HG02623 (cell line): ENCODE results near the gene MBD3L2.
"Not testable (repeated sequence)": the region's sequence is repeated elsewhere in the genome, so short reads cannot be mapped to it uniquely, and the experiment has no call there.

Experiments used
- ATAC-seq: cut with Tn5 transposase; IDR thresholded peaks from one replicate; pipeline ENCODE4 v1.9.1; 2021; ENCODE audit warnings: moderate library complexity; ENCODE audit not compliant: unreplicated experiment

MBD3L2 gene

DNA sequence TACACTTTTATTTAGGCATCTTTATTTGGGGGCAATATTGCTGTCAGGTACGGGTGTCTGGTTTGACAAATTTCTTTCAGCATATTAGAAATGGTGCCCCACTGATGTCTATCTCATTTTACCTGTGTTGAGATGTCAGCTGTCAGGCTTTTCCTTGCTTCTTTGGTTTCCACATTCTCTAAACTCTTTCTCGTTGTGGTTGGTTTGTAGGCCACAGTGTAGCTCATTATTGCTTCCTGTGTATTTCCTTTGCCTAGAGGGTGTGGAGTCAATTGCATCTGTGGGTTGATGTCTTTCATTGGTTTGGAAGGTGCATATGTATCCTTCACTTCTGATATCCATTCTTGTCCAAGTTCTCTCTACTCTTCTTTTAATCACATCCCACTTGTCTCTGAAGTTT is 10.9 kb downstream of the MBD3L2 start:
- not testable (repeated sequence) for ATAC-seq

DNA sequence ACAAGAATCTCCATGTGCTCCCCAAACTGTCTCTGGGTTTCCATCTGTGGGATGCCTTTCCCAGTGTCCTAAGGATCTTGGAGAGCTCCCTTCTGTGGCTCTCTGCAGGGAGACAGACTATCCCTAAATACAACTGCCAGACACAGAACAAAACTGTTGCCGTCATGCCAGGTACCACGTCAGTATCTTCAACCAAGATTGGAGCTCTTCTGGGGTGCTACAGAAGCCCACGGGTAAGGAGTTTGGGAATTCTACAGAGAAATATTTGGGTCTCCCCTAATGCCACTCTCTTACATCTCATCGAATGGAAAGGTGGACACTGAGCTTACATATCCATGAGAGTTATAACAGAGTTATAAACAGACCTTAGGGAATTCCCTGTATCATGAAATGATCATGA is 14.2 kb downstream of the MBD3L2 start:
- no peak for ATAC-seq

DNA sequence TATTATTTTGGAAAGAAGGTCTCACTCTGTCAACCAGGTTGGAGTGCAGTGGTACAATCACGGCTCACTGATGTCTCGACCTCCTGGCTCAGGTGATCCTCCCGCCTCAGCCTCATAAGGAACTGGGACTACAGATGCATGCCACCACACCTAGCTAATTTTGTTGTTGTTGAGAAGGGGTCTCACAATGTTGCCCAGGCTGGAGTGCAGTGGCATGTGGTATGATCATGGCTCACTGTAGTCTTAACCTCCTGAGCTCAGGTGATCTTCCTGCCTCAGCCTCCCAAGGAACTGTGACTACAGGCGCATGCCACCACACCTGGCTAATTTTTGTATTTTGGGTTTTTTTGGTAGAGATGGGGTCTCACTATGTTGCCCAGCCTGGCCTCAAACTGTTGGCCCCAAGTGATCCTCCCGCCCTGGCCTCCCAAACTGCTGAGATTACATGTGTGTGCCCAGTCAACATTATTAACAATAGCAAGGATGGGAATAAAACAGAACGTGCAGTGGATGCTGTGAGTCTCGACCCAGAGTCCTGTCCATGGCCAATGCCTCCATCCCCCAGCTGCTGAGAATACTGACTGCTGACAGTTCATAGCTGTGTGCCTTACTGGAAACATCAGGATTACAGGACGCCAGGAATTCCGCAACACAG is 14.8 kb downstream of the MBD3L2 start:
- no peak for ATAC-seq

DNA sequence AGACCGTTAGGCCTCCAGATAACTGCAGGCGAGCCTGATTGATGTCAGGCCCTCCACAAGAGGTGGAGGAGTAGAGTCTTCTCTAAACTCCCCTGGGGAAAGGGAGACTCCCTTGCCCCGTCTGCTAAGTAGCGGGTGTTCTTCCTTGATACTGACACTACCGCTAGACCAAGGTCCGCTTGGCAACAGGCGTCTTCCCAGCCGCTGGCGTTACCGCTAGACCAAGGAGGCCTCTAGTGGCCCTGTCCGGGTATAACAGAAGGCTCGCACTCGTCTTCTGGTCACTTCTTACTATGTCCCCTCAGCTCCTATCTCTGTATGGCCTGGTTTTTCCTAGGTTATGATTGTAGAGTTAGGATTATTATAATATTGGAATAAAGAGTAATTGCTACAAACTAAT is 18.0 kb downstream of the MBD3L2 start:
- ATAC-seq: not testable (repeated sequence)

DNA sequence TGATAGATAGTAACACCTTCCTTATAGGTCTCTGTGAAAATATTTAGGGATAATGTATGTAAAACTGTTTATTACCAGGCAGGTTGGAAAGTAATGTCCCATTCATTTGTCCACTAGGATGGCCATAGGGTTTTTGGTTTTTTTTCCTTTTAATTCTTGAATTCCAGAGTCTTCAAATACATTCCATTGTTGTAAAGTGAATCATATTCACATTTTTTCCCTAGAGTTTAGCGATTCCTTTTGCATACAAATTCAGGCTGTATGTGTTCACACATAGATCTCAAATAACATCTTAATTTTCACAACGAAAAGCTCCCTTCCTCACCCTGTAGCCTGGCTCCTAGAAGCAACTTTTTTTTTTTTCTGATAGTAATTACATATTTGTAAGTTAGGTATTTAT is 18.6 kb downstream of the MBD3L2 start:
- ATAC-seq: no peak

DNA sequence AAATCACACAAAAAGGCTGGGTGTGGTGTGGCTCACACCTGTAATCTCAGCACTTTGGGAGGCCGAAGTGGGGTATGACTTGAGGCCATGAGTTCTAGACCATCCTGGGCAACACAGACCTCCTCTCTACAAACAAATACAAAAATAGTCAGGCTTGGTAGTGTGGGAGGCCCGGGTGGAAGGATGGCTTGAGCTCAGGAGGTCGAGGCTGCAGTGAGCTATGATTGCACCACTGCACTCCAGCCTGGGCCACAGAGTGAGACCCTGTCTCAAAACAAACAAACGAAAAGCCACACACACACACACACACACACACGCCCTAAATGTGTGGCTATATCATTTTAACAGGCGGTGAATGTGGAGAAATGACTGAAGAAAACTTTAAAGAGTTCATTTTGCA is 19.5 kb downstream of the MBD3L2 start:
- no peak for ATAC-seq

DNA sequence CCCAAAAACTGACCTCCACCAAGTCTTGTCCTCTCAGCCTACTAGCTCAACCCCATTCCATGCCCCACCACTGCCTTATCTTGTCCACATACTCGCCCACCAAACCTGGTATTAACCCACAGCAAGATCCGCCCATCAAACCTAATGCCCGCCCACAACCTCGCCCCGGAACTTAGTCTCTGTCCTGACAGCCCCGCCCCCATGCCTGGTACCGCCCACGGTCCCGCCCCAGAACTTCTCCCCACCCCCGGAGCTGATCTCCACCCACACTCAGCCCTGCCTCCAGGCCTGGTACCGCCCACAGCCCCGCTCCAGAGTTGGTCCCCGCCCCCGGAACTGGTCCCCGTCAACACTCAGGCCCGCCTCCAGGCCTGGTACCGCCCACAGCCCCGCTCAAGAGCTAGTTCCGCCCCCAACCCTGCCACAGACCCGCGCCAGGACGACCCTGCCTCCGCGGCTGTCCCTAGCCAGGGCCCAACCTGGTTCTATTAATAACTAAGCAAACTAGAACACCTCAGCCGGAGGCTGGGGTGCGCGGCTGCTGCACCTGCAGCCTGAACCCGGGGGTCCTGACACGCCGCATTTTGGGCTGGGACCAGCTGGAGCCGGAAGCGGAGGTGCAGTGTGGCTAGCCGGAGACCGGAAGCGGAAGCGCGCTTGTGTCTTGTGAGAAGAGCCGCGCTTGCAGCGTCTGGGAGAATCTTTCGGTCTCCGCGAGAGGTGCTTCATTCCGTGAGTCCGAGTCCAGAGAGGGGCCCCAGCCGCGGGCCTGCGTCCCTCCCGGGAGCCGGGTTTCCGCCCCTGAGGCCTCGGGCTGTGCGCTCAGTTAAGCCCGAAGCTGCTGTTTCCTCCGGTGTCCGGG is 20.2 kb downstream of the MBD3L2 start, which contains the start of gene ZNF557:
Gene ZNF557 (plus strand): TSS at position 662 of the 862 bp plus-strand sequence. CDS start 5,372 bp downstream, outside the sequence.
- ATAC-seq: peak; percentile 84

DNA sequence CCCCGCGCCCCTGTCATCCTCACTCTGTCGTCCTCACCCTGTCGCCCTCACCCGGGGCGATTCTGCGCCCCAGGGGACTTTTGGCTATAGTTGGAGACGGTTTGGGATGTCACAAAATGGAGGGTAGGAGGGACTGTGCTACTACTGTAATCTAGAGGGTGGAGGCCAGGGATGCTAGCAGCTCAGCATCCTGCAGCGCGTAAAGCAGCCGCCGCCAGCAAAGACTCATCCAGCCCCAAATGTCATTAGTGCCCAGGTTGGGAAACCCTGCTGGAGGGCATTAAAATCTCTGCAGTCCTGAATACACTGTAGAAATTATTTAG is 20.7 kb downstream of the MBD3L2 start:
- peak; percentile 22 for ATAC-seq

DNA sequence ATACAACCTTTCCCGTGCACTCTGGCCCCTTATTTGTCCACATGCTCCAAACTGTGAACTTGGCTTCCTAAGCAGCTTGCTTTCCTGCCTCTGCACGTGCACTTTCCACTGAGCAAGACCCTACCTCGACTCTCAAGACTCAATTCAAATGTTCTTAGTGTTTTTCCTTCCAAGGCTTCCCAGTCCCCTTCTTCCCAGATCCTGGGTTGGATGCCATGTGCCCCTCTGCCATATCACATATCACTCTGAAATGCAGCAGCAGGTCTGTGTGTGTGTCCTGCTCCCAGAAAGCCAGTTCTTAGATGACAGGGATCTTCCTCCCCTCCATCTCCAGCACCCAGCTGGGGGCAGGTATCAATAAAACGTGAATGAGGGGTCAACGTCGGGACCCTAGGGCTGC is 23.4 kb downstream of the MBD3L2 start:
- no peak for ATAC-seq

DNA sequence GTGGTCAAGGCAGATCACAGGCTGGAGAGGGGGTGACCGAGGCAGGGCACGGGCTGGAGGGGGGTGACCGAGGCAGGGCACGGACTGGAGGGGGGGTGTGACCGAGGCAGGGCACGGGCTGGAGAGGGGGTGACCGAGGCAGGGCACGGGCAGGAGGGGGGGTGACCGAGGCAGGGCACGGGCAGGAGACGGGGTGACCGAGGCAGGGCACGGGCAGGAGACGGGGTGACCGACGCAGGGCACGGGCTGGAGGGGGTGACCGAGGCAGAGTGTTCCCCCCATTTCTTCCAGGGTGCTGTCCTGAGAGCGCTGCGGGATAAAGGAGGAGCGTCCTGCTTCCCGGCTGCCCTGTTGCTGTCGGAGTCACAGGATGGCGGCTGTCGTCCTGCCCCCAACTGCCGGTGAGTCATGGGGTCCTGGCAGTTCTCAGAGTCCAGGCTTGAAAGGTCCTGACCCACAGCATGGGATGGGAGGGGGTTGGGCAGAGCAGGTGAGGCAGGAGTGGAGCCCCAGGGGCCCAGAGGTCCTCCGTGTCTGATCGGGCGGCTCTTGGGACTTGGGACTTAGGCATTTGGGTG is 25.7 kb downstream of the MBD3L2 start:
- no peak for ATAC-seq

DNA sequence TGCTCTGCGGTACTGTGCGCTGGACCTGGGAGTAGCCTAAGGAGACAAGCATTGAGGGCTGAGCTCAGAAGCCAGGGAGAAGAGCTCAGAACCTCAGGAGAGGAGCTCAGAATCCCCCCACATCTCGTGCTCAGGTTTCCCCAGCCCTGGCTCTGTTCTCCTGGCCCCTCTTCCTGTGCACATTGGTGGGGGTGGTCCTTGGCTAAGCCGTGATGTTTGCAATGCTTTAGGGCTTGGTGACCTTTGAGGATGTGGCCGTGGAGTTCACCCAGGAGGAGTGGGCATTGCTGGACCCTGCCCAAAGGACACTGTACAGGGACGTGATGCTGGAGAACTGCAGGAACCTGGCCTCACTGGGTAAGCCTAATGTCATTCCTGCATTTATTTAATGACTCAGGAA is 27.0 kb downstream of the MBD3L2 start:
- no peak for ATAC-seq

DNA sequence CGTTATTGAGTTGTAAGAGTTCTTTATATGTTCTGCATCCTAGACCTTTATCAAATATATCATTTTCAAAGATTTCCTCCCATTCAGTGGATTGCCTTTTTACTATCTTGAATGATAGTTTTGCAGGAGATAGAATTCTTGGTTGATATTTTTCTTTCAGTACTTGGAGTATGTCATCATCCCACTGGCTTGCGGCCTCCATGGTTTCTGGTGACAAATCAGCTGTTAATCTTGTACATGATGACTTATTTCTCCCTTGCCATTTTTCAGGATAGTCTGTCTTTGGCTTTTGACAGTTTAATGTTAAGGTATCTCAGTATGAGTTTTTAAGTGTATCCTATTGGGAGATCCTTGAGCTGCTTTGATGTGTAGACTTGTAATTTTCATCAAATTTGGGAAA is 28.9 kb downstream of the MBD3L2 start:
- no peak for ATAC-seq

DNA sequence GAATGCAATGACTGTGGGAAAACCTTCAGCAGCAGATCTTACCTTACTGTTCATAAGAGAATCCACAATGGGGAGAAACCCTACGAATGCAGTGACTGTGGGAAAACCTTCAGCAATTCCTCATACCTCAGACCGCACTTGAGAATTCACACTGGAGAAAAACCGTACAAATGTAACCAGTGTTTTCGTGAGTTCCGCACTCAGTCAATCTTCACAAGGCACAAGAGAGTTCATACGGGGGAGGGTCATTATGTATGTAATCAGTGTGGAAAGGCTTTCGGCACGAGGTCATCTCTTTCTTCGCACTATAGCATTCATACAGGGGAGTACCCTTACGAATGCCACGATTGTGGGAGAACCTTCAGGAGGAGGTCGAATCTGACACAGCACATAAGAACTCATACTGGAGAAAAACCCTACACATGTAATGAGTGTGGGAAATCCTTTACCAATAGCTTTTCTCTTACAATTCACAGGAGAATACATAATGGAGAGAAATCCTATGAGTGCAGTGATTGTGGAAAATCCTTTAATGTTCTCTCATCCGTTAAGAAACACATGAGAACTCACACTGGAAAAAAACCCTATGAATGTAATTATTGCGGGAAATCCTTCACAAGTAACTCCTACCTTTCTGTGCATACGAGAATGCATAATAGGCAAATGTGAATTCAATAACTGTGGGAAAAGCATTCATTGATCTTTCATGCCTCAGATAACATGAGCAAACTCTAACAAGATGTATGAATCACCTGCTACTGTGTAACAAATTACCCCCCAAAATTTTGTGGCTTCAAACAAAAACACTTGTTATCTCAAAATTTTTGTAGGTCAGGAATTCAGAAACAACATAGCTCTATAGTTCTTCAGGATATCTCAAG is 34.2 kb downstream of the MBD3L2 start:
- no peak for ATAC-seq

DNA sequence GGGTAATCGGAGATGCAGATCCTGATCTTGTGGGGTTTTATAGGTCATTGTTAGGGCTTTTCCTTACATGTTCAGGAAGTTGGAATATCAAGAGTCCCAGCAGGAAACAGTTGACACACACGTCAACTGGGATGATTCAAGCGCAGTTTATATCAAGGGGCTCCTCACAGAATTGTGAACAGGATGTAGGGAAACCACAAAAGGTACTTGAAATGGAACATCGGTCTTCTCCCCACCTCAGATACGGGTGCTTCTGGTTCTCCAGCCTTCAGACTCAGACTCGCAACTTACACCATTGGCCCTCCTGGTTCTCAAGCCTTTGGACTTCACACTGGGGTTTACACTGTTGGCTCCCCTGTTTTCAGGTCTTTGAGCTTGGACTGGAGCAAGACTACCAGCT is 39.9 kb downstream of the MBD3L2 start:
- no peak for ATAC-seq

DNA sequence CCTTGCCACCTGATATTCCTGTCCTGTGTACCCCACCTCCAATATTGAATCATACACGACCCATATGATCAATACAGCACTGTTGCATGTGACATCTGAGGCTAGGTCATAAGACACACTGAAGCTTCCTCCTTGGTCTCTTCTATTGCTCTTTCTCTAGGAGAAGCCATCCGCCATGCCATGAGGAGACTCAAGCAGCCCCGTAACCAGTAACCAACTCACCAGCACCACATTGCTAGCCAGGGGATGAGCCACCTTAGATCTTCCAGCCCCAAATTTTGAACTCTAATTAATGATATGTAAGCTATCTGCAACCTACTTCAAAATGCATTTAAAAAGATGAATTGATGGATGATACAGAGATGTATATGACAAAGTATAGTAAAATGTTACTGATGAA is 49.0 kb downstream of the MBD3L2 start:
- ATAC-seq: no peak

DNA sequence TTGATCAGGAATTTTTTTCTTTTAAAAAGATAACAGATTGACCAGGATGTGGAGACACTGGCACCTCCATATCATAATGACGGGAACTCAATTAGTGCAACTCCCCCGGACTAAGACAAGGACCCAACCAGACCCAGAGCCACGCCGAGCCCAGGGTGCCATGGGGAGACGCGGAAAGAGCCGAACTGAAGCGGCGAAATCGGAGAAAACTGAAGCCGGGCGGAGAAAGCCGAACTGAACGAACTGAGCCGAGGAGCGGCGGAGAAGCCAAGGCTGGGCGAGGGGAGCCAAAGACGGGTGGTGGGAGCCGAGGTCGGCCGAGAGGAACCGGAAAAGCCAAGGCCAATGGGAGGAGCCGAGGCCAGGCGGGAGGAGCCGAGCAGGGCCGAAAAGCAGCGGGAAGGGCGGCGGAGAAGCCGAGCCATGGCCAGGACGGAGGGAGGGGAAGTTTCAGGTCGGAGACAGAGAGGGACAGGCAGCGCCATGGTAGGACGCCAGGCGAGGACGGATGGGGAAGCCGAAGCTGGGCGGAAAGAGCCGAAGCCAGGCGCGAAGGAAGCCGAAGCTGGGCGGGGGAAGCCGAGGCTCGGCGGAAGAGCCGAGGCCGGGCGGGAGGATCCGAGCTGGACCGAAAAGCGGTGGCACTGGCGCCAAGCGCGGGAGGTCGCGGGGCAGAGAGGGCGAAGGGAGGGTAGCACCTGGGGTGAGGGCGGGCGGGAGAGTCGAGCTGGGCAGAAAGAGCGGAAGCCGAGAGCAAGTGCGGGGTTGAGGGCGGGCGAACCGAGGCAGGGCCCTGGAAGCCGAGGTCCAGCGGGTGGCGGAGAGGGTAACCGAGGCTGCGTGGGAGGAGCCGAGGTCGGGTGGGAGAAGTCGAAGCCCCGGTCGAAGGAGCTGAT is 49.8 kb downstream of the MBD3L2 start:
- peak; percentile 81 for ATAC-seq

DNA sequence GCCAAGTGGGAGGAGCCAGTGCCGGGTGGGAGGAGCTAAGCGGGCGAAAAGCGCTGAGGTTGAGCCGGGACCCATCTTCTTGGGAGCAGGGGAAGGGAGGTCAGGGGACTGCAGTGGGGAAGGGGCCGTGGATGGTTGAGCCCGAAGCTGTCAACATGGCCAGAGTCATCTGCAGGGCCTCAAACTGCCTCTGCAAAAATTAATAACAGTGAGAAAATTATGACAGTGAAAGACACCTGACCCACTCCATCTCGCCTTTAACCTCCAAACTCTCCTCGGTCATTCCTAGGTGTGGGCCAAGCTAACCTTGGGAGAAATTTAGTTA is 50.4 kb downstream of the MBD3L2 start:
- ATAC-seq: no peak
